HG03432 (cell line): Measurements from ENCODE around the gene ECM1.

Experiments
- ATAC-seq: cut with Tn5 transposase; IDR thresholded peaks from one replicate; pipeline ENCODE4 v1.9.1; 2021; ENCODE audit warnings: mild to moderate bottlenecking, moderate library complexity; ENCODE audit not compliant: unreplicated experiment

ECM1 gene

GRCh38 chr1:150543500-150544143 lies 35.7 kb downstream of the ECM1 start:
- ATAC-seq = no peak

- no peak for ATAC-seq
Measured at GRCh38 chr1:150544204-150544603, 36.3 kb downstream of the ECM1 start.

DNA sequence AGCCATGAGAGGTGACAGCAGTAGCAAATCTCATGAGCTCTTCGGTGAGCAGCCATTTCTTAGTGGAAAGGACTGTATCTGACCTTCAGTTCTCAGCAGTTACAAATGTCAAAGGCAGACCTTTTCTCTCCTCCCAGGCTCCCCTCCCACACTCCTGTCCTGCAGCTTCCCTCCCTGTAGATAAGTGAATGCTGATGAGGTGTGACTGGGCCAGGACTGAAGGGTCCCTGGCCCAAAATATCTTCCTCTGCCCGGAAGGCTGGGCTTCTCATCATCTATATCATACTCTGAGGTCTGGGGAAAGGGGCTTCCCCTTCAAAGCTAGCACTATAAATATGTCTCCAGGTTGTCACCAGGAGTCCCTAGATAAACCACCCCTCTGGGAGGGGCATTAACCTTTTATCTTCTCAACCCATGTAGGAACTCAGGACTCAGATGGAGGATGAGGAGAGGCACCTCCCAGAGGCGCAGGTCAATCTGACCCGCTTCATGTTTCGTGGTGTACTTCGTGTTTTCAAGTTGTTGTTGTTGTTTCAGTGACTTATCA lies 37.6 kb downstream of the ECM1 start:
- no peak for ATAC-seq

DNA sequence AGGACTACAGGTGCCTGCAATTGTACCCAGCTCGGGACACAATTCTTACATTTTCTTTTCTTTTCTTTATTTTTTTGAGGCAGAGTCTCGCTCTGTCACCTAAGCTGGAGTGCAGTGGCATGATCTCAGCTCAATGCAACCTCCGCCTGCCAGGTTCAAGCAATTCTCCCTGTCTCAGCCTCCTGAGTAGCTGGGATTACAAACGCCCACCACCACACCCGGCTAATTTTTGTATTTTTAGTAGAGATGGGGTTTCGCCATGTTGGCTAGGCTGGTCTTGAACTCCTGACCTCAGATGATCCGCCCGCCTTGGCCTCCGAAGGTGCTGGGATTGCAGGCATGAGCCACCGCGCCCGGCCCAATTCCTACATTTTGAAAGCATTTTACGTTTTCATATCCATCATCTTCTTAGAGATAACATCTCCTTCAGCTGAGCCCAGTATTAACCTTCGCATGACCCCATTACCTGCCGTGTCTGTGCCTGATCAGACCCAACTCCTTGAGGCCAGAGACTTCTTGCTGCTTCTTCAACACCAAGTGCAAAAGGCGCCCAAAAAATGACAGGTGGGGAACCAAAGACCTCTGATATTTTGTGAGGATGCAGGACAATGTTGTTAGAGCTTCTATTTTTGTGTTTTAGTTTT lies 38.5 kb downstream of the ECM1 start:
- no peak for ATAC-seq

GRCh38 chr1:150548324-150548631 lies 40.4 kb downstream of the ECM1 start:
- ATAC-seq = no peak

GRCh38 chr1:150548632-150549495 lies 41.0 kb downstream of the ECM1 start, which contains the start of gene ADAMTSL4:
TSS of gene ADAMTSL4 (plus strand) at chr1:150549408. CDS start at chr1:150552289, 2,881 bp downstream.
- ATAC-seq = no peak

GRCh38 chr1:150549496-150550221 lies 41.8 kb downstream of the ECM1 start:
- ATAC-seq = no peak

GRCh38 chr1:150550222-150551050 lies 42.5 kb downstream of the ECM1 start:
- no peak for ATAC-seq

DNA sequence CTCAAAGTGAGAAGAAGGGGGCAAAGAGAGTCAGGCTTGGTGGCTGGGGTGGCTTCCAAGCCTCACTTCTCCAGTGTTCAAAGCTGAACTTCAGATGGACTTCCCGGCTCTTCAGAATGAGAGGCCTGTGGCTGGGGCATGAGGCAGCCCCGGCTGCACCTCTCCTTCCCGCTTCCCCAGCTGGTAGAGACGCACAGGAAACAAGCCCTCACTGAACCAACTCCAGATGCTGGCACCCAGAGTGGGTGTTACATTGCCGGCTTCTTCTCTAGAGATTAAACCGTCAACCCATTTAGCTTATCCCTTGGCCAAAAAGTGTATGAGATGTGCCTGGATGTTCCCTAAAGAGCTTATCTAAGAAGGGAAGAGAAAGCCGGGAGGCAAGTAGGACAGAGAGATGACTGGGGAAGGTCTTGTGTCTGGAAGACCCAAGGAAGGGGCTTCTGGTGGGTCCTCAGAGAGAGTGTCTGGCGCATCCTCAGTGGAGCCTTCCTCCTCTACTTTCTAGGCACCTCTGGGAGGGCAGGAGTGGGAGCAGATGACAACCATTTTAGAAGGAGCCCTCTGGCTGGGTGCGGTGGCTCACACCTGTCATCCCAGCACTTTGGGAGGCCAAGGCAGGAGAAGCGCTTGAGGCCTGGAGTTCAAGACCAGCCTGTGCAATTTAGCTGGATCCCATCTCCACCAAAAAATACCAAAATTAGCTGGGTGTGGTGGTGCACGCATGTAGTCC lies 43.3 kb downstream of the ECM1 start:
- ATAC-seq = no peak

DNA sequence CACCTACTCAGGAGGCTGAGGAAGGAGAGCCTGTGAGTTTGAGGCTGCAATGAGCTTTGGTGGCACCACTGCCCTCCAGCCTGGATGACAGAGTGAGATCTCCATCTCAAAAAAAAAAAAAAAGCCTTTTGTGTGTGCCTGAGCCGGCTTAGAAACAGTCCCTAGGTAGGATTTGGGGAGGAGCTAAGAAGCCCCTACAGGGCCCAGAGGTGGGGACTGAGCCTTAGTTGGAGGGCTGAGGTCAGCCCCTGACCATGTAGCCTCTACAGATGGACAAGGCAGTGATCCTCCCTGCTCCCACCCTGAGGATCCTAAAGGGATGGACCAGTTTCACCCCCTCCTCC lies 43.8 kb downstream of the ECM1 start:
- ATAC-seq = no peak

DNA sequence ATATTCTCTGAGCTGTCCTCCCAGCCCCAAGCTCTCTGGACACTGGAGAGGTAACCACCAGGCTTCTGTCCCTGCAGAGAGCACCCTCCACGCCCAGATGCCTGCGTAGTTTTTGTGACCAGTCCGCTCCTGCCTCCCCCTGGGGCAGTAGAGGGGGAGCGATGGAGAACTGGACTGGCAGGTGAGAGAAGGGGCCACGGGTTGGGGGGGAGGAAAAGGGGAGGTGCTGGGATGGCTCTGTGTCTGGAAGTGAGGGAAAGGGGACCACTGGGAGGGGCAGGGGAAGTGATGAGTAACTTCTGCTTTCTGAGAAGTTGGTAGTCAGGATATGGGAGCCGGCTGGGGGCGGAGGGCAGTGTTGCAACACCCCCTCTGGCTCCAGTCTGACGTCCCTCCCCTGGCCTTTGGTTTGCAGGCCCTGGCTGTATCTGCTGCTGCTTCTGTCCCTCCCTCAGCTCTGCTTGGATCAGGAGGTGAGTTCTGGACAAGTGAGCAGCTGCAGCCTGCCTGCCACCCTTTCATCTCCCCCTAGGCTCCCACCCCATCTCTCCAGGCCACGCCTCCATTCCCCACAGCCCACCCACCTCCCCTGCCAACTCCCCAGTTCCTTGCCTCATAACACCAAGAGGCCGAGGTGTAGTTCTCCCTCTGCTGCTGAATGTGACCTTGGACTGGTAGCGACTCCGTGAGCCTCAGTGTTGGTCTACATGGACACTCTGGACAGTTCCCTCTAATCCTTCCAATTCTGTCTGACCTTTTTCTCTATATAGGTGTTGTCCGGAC lies 44.4 kb downstream of the ECM1 start:
- ATAC-seq = no peak

DNA sequence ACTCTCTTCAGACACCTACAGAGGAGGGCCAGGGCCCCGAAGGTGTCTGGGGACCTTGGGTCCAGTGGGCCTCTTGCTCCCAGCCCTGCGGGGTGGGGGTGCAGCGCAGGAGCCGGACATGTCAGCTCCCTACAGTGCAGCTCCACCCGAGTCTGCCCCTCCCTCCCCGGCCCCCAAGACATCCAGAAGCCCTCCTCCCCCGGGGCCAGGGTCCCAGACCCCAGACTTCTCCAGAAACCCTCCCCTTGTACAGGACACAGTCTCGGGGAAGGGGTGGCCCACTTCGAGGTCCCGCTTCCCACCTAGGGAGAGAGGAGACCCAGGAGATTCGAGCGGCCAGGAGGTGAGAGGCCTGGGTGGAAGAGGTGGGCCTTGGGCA lies 45.0 kb downstream of the ECM1 start:
- no peak for ATAC-seq

GRCh38 chr1:150553392-150554085 lies 45.6 kb downstream of the ECM1 start:
- no peak for ATAC-seq

GRCh38 chr1:150554086-150554452 lies 46.2 kb downstream of the ECM1 start:
- no peak for ATAC-seq

DNA sequence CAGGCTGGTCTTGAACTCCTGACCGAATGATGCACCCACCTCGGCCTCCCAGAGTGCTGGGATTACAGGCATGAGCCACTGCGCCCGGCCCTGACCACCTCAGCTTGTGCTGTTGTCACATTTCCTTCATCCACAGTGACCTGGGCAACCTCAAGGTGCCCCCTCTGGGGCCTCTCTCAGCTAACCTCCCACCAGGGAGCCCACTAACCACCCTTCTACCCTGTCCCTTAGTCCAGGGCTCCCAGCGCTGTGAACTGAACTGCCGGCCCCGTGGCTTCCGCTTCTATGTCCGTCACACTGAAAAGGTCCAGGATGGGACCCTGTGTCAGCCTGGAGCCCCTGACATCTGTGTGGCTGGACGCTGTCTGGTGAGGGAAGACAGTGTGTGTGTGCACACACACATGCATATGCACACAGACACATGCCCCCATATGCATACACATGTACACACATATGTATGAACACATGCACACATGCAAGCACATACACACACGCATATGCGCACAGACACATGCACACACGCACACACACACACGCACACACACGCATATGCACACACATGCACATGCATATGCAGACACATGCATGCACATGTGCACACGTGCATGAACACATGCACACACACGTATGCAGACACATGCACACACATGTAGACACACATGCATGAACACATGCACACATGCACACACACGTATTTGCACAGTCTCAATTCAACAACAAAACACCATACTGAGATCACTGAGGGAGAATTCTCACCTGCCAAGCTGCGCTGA lies 47.5 kb downstream of the ECM1 start:
- no peak for ATAC-seq

DNA sequence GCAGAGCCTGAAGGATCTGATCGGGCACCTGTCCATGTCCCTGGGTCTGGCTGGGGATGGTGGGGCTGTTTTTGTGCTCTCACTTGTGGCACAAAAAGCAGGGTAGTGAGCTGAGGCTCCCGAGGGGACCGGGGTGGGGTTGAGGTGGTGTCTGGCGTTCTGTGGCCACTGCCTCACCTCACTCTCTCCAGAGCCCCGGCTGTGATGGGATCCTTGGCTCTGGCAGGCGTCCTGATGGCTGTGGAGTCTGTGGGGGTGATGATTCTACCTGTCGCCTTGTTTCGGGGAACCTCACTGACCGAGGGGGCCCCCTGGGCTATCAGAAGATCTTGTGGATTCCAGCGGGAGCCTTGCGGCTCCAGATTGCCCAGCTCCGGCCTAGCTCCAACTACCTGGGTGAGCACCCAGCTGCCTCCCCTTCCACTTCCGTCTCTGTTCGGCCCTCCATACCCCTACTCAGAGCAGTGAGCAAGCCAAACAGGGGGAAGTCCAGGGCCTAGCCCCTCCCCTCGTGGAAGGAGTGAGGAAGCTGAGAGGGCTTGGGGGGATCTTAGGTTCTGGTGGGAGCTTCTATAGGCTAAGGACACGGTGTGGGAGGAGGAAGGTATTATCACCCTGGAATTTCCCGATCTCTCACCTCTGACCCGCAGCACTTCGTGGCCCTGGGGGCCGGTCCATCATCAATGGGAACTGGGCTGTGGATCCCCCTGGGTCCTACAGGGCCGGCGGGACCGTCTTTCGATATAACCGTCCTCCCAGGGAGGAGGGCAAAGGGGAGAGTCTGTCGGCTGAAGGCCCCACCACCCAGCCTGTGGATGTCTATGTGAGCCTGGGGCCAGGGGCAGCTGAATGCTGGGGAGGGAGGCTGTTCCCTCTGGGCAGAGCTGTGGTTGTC lies 48.3 kb downstream of the ECM1 start:
- no peak for ATAC-seq
